Brain pericyte (primary cell): ENCODE results near the gene MUC4.

Source experiments
- DNase-seq: peaks from one replicate; pipeline ENCODE4 v3.0.0-alpha.2; 2012; ENCODE audit warnings: low read depth, low spot score

Gene MUC4

GRCh38 chr3:195811756-195812155 is at the start of gene MUC4:
TSS of gene MUC4 (minus strand) at chr3:195811929. CDS start at chr3:195811817, 112 bp downstream.
- no peak for DNase-seq

DNA sequence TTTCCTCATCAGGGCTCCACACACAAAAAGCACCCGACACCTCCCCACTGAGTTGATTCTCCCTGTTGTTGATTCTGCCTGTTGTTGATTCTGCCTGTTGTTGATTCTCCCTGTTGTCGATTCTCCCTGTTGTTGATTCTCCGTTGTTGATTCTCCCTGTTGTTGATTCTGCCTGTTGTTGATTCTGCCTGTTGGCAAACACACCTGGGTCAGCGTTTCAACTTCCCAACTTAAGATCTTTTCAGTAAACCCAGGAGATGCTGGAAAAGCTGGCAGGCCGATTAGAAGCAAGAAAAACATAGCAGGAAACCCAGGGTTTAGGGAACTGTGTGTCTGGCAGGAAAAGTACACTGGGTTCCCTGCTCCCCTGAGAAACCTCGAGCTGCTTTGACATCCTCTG is 48.7 kb upstream of the MUC4 start:
- DNase-seq = no peak

GRCh38 chr3:195859846-195860411 is 48.2 kb upstream of the MUC4 start:
- no peak for DNase-seq

DNA sequence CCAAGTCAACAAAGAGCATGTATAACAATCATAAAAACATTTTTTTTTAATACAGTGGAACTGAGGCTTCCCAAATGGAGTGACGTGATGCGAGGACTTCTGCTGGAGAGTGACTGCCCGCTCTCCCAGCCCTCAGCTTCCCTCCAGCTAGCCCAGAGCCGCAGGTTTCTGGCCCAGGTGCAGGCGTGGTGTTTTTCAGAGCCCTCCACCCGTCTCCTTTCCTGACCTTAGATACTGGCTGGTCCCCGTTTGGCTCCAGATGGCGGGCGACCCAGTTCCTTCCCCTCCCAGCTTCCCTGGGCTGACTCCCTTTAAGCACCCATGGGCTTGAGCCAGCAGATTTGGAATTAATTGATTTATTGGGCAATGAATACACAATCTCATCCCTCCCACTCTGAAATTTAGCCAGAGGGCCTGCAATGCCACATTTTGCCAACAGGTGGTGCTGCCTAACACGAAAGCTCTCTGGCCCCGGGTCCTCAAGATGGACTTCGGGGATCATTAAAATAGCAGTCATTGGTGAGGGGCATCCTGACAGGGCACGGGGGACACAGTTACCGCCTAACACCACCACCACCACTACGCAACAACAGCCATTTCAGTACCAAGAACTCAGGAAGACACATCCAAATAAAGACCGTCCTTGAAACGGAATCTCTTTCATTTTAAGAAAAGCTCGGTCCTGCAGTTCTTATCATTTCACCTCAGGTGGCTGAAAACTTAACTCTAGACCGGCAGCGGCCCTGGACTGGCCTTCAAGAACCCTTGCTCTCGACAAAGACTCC is 47.5 kb upstream of the MUC4 start:
- no peak for DNase-seq

GRCh38 chr3:195856410-195857084 is 44.8 kb upstream of the MUC4 start:
- no peak for DNase-seq

DNA sequence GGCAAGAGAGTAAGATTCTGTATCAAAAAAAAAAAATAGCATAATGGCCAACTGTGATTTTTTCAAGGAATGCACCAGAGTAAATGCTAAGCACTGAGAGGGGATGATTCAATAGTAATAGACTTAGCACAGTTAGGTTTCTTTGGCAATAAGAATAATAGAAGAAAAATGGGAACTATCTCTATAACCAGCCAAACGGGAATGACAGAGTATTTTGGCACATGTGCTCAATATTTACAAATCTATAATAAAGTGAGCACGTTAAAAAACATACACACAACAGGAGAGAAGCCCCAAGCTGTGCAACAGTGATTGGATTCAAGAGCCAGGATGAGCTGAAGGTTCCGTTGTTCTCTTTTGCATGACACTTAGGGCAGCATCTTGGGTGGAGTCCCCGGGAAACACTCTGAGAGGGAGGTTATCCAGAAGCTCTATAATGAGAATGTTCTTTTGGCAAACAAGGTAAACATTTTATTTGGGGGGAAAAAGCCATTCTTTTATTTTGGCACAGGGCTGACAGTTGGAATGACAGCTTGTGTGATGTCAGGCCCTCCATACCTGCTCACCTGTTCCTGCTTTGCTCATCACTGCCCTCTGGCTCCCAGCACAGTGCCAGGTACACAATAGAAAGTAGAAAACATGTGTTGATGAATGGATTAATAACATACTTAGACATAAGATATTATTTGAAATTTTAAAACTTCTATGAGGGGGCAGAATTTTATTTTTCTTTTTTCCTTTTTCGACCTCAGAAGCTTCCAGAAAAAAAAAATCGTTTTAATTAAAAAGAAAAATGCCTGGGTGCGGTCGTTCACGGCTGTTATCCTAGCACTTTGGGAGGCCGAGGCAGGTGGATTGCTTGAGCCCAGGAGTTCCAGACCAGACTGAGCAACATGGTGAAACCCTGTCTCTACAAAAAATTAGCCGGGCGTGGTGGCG is 44.0 kb upstream of the MUC4 start:
- DNase-seq = no peak

- no peak for DNase-seq
Observed at GRCh38 chr3:195854628-195855294, 43.0 kb upstream of the MUC4 start.

DNA sequence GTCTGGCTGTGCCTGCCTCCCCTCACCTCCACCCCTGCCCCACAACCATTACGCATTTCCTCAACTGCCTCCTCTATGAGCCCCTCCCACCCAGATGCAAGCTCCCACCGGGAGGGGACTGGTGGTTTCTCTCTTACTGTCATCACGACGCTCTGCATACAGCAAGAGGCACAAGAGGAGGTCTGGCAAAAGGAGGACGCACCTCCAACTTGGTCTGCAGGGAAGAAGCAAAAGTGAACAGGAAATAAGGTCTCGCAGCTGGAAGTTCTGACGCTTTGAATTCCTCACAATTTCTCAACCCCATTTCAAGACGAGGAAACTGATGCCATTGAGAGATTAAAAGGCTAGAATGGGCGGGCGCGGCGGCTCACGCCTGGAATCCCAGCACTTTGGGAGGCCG is 42.3 kb upstream of the MUC4 start:
- DNase-seq = no peak

GRCh38 chr3:195853036-195853435 is 41.3 kb upstream of the MUC4 start:
- no peak for DNase-seq

DNA sequence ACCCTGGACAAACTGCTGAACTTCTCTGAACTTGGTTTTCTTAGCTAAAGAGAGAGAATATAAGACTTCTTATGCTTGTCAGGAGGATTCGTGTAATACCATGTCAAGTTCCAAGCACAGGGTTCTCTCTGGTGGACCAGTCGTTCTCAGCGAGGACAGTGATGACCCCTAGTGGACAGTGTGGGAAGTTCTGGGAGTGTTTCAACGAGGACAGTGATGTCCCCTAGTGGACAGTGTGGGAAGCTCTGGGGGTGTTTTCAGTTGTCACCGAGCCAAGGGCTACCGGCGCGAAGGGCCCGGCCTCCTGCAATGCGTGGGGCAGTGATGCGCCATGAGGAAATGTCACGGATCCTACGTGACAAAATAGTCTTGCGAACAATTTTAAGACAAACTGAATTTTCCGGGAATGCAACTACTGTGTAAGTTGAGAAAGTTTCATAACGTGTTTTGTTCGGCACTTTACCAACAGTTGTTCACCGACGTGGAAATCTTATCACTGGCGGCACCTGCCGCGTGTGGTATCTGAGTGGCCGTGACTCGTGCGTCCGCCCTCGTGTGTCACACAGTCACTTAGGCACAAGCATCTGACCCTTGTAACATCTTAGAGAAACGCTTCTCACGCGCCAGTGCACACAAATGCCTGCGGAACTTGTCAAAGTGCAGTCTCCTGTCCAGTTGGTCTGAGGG is 39.3 kb upstream of the MUC4 start:
- DNase-seq = peak; percentile 85

DNA sequence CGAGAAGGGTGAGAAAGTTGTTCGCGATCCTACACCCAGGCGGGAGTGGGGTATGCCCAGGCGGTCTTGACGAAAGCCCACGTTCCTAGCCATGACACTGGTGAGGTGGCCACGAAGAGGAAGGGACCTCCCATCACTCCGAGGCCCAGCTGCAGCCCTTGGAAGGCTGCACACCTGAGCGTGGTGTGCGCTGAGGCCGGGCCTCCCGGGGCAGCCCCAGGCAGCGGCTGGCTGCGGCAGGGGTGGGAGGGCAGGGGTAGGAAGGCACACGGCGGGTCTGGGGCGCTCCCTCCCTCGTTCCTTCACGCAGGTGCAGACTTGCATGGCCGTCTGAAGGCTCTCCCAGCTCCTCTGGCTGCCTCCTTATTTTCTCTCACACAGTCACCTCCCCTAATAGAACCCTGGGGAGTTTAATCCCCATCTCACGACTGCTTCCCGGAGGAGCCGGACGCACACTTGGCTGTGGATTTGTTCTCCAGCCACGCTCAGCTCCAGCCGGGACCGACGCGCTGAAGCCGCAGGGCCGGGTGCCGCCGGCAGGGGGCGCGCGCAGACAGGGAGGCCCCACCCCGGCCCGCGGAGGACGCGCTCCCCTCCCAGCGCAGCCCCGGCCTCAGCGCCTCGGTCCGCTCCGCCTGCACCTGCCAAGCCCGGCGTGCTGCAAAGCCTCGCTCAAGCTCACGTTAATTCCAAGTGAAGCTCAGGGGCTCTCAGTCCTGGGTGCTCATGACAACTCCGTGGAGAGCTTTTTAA is 37.8 kb upstream of the MUC4 start:
- no peak for DNase-seq

DNA sequence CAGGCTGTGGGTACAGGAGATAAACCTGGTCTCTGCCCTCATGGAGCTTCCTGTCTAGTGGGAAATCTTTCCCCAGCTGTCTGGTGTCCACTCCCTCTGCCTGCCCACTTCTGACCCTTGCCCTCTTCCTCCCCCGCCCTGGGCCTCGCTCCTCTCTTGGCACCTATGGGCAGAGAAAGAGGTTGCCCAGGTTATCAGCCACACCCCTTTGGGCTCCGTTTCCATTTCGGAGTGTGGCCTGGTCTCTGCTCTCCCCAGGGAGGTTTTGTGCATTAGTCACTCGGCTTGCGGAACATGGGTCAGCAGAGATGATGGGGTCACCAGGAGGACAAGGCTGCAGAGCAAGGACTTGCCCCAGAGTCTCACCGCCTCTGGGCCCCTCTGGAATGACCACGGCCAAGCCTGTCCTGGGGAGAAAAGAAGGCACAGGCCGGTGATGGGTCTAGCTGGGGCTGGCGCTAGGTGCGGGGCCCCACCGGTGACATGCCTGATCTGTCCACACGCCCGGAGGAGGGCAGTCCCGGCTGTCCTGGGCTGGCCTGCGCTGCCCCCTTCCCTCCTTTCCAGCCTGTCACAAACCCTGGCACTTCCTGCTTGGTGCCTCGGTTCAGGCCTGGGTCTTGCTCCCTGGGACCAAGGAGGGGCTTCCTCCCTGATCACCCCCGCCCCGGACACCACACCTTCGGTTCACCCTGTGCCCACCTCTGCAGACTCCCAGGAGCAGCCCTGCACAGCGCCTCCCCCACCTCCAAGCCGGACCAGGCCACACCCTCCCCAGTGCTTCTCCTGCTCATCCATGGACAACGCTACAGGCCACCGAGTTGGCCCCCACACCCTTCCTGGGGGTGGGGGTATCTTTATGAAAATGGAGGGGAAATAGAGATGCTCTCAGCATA is 35.6 kb upstream of the MUC4 start:
- DNase-seq = no peak

DNA sequence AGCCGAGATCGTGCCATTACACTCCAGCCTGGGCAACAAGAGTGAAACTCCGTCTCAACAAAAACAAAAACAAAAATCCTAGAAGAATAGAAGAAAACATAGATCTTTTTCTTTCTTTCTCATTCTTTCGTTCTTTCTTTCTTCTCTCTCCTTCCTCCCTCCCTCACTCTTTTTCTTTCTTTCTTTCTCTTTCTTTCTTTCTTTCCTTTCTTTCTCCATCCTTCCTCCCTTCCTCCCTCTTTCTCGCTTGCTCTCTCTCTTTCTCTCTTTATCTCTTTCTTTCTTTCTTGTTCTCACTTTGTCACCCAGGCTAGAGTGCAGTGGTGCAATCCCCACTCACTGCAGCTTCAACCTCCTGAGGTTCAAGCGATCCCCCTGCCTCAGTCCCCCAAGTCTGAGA is 33.8 kb upstream of the MUC4 start:
- DNase-seq = no peak

GRCh38 chr3:195844671-195845218 is 33.0 kb upstream of the MUC4 start:
- DNase-seq = no peak

- DNase-seq = no peak
Observed at GRCh38 chr3:195839260-195840010, 27.7 kb upstream of the MUC4 start.

GRCh38 chr3:195838714-195839113 is 27.0 kb upstream of the MUC4 start:
- DNase-seq = no peak

- no peak for DNase-seq
Observed at GRCh38 chr3:195836476-195837135, 24.9 kb upstream of the MUC4 start.
